IMR-90 (cell line): Measurements from ENCODE around the gene POU2AF1. TPM values are rescaled to one million over a fixed set of nuclear protein-coding genes. Genes with fewer than 3 reads are reported as not detected.

Source experiments
- ATAC-seq: fragments of 200-7000 bp; cut with Tn5 transposase; 2 replicates; pipeline ENCODE4 v1.9.1; 2020; ENCODE audit warnings: low read depth, mild to moderate bottlenecking, moderate library complexity
- BruUV-seq: library from RNA; stranded (reverse); fragments of 400-500 nt; replicated peaks from 2 replicates; lab custom pipeline; 2021; lab: Mats Ljungman, UMichigan
- CTCF ChIA-PET: fragments of 300-600 bp; formaldehyde crosslinking; extraction: SDS; loops from one replicate; lab custom pipeline; 2021; ENCODE audit warnings: antibody characterized with exemption; lab: Yijun Ruan, JAX
- POLR2A ChIA-PET: fragments of 300-600 bp; sonication (Branson Sonifier 250); formaldehyde crosslinking; loops from one replicate; lab custom pipeline; 2022; ENCODE audit warnings: antibody characterized with exemption; ENCODE audit not compliant: unreplicated experiment; lab: Charles Lee
- DNase-seq: peaks from one replicate; pipeline ENCODE4 v3.0.0; 2013
- H2AFZ ChIP-seq: replicated peaks from 2 replicates; pipeline ENCODE3; 2013; ENCODE audit warnings: low read length, mild to moderate bottlenecking; ENCODE audit not compliant: poor library complexity
- H2AK5ac ChIP-seq: 2 replicates; pipeline ENCODE4 v1.6.1; 2013; ENCODE audit warnings: low read depth, low read length, inconsistent platforms
- H2AK9ac ChIP-seq: replicated peaks from 2 replicates; pipeline ENCODE3; 2013; ENCODE audit warnings: mild to moderate bottlenecking, low read depth, low read length, moderate library complexity; ENCODE audit not compliant: poor library complexity
- H2BK120ac ChIP-seq: 2 replicates; pipeline ENCODE4 v1.6.1; 2013; ENCODE audit warnings: low read depth, low read length, inconsistent platforms
- H2BK15ac ChIP-seq: 3 replicates; pipeline ENCODE4 v1.6.1; 2013; ENCODE audit warnings: low read depth, low read length, inconsistent platforms
- H2BK20ac ChIP-seq: 2 replicates; pipeline ENCODE4 v1.6.1; 2013; ENCODE audit warnings: low read depth, mild to moderate bottlenecking, inconsistent platforms, low read length, moderate library complexity
- H2BK5ac ChIP-seq: 2 replicates; pipeline ENCODE4 v1.6.1; 2013; ENCODE audit warnings: mild to moderate bottlenecking, low read depth, low read length, inconsistent platforms; ENCODE audit not compliant: poor library complexity, severe bottlenecking
- H3K14ac ChIP-seq: replicated peaks from 2 replicates; pipeline ENCODE4 v1.6.1; 2013; ENCODE audit warnings: low read depth, low read length, inconsistent platforms
- H3K18ac ChIP-seq: 2 replicates; pipeline ENCODE4 v1.6.1; 2013; ENCODE audit warnings: low read depth, low read length, control low read depth
- H3K23ac ChIP-seq: 2 replicates; pipeline ENCODE4 v1.6.1; 2013; ENCODE audit warnings: low read depth, low read length, inconsistent platforms
- H3K27ac ChIP-seq: 2 replicates; pipeline ENCODE4 v1.5.1; 2013; ENCODE audit warnings: mild to moderate bottlenecking, control low read depth, low read length; ENCODE audit not compliant: insufficient read depth
- H3K27me3 ChIP-seq: 2 replicates; pipeline ENCODE4 v1.6.1; 2013; ENCODE audit warnings: low read length; ENCODE audit not compliant: control insufficient read depth, insufficient read depth
- H3K36me3 ChIP-seq: 2 replicates; pipeline ENCODE4 v1.6.1; 2013; ENCODE audit warnings: low read length, mixed read lengths; ENCODE audit not compliant: control insufficient read depth, insufficient read depth
- H3K4ac ChIP-seq: 2 replicates; pipeline ENCODE4 v1.6.1; 2013; ENCODE audit warnings: low read depth, low read length, inconsistent platforms
- H3K4me1 ChIP-seq: 2 replicates; pipeline ENCODE4 v1.6.1; 2013; ENCODE audit warnings: low read length, mixed read lengths; ENCODE audit not compliant: control insufficient read depth, insufficient read depth
- H3K4me2 ChIP-seq: 2 replicates; pipeline ENCODE4 v1.6.1; 2013; ENCODE audit warnings: low read depth, mild to moderate bottlenecking, control low read depth, low read length, moderate library complexity
- H3K4me3 ChIP-seq: 2 replicates; pipeline ENCODE4 v1.5.1; 2013; ENCODE audit warnings: low read depth, mild to moderate bottlenecking, control low read depth, low read length, moderate library complexity; ENCODE audit not compliant: insufficient read depth
- H3K56ac ChIP-seq: 2 replicates; pipeline ENCODE4 v1.6.1; 2013; ENCODE audit warnings: low read length, inconsistent platforms; ENCODE audit not compliant: insufficient read depth; ENCODE audit errors: extremely low read depth
- H3K79me1 ChIP-seq, 2 experiments: 2 replicates each; pipeline ENCODE4 v1.6.1; 2013; ENCODE audit warnings: low read length in 2 of 2, inconsistent platforms in 1 of 2, low read depth in 1 of 2
- H3K9ac ChIP-seq: 2 replicates; pipeline ENCODE4 v1.6.1; 2013; ENCODE audit warnings: low read depth, low read length, control low read depth
- H3K9me1 ChIP-seq: 2 replicates; pipeline ENCODE4 v1.6.1; 2013; ENCODE audit warnings: low read length, inconsistent platforms; ENCODE audit not compliant: insufficient read depth
- H3K9me3 ChIP-seq: 2 replicates; pipeline ENCODE4 v1.6.1; 2013; ENCODE audit warnings: low read length; ENCODE audit not compliant: control insufficient read depth, insufficient read depth
- H4K20me1 ChIP-seq: 2 replicates; pipeline ENCODE4 v1.6.1; 2013; ENCODE audit warnings: low read length, inconsistent platforms; ENCODE audit not compliant: insufficient read depth
- H4K5ac ChIP-seq: 2 replicates; pipeline ENCODE4 v1.6.1; 2013; ENCODE audit warnings: mild to moderate bottlenecking, low read depth, low read length, control low read depth
- H4K8ac ChIP-seq, 2 experiments: 2 replicates each; pipeline ENCODE4 v1.6.1; 2013; ENCODE audit warnings: low read depth in 2 of 2, low read length in 2 of 2, control low read depth in 1 of 2, inconsistent platforms in 1 of 2
- H4K91ac ChIP-seq: 2 replicates; pipeline ENCODE4 v1.6.1; 2013; ENCODE audit warnings: low read depth, low read length, inconsistent platforms; ENCODE audit not compliant: insufficient read depth
- MAFK ChIP-seq: IDR thresholded peaks from 2 replicates; pipeline ENCODE4 v1.6.1; 2012; ENCODE audit warnings: low read depth, low read length, improper control_type of control experiment
- MAZ ChIP-seq: IDR thresholded peaks from 2 replicates; pipeline ENCODE4 v1.6.1; 2012; ENCODE audit warnings: low read depth, mild to moderate bottlenecking, low read length, improper control_type of control experiment, moderate library complexity, borderline replicate concordance
- RAD21 ChIP-seq: IDR thresholded peaks from 2 replicates; pipeline ENCODE4 v1.6.1; 2012; ENCODE audit warnings: low read length, improper control_type of control experiment
- RFX5 ChIP-seq: IDR thresholded peaks from 2 replicates; pipeline ENCODE4 v1.8.0; 2012; ENCODE audit warnings: low read depth, mild to moderate bottlenecking, low read length, moderate library complexity
- WGBS, 2 experiments: methylation state at CpG; one replicate each; pipeline versions ENCODE4 v1.1.5 to v1.1.7; 2013; ENCODE audit warnings: missing lambda C conversion rate in 2 of 2; ENCODE audit not compliant: insufficient read length in 1 of 2; ENCODE audit errors: extremely low coverage in 2 of 2; 5-methylcytosine and 5-hydroxymethylcytosine counted together
- dilution Hi-C: fragments of 300-500 bp; cut with HindIII; formaldehyde crosslinking; loops from one replicate; pipeline ENCODE4 v1.14.3; 2018; ENCODE audit warnings: low sequenced_read_pairs; ENCODE audit not compliant: unreplicated experiment
- in situ Hi-C: fragments of 300-500 bp; cut with MboI; formaldehyde crosslinking; loops from 3 replicates; pipeline ENCODE4 v1.14.3; 2019; ENCODE audit warnings: low sequenced_read_pairs, inconsistent platforms, mixed read lengths
- intact Hi-C: fragments of 100-400 bp; cut with micrococcal nuclease; formaldehyde crosslinking; loops from 2 replicates; pipeline ENCODE4 v1.10.0; 2022
- polyA plus RNA-seq, 3 experiments: library from polyadenylated mRNA; depleted of rRNA; stranded (reverse); fragments of >200 nt; gene quantifications; 2 replicates each; pipeline ENCODE4 v1.2.3, GENCODE V29; 2012; ENCODE audit warnings: low replicate concordance in 1 of 3
- total RNA-seq: library from RNA; depleted of rRNA; stranded (reverse); fragments of >200 nt; gene quantifications from 2 replicates; pipeline ENCODE4 v1.2.3, GENCODE V29; 2012

Gene POU2AF1
- total and polyA plus RNA-seq, 2 of the 4 experiments (the other 2 are of a cell fraction) = not detected

DNA sequence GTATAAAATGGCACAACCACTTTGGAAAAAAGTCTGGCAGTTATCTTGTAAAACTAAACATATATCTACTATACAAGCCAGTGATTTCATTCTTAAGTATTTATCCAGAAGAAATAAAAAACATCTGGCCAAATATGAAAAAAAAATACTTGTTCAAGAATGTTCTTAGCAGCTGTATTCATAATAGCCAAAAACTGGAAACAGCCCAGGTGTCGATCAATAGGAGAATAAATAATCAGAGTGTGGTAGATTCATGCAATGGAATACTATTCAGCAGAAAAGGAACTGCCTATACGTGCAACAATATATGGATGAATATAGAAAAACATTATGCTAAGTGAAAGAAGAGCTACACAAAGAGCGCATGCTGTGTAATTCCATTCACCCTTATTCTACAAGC, 36.7 kb downstream of the POU2AF1 start:
- Histone ChIP-seq H4K91ac (no peak overlapping the region), H3K4me2 (no peak overlapping the region), H3K27ac (no peak overlapping the region), H4K20me1 (no peaks in the 10 kb centered on the region), H3K27me3 (peaks cover 5% of the 10 kb centered on the region; the same call in 1 of the 2 replicates), H3K9me1 (no peaks in the 10 kb centered on the region), H4K8ac (no peak overlapping the region), H2AK5ac (no peak overlapping the region), H3K4ac (no peak overlapping the region), H2AK9ac (no peak overlapping the region), H2BK120ac (no peak overlapping the region), H2BK20ac (no peak overlapping the region), H3K14ac (no peak overlapping the region), H3K9ac (no peak overlapping the region), H4K5ac (no peak overlapping the region), H2BK5ac (no peak overlapping the region), H3K18ac (no peak overlapping the region), H3K23ac (no peak overlapping the region), H2AFZ (no peak overlapping the region), H3K56ac (no peak overlapping the region), H3K79me1 (no peaks in the 10 kb centered on the region), H3K4me3 (no peak overlapping the region), H3K9me3 (no peaks in the 10 kb centered on the region), H3K4me1 (no peaks in the 10 kb centered on the region), H3K36me3 (no peaks in the 10 kb centered on the region), H2BK15ac (no peak overlapping the region)
- TF ChIP-seq RFX5 (no peak), RAD21 (no peak), MAFK (no peak), MAZ (no peak)
- ChIA-PET POLR2A (no interaction called here), CTCF (no interaction called here)
- intact Hi-C loops (no loop called here), dilution Hi-C loops (no loop called here), in situ Hi-C loops (no loop called here)
- no TSS peak for BruUV-seq
- no peak for ATAC-seq
- WGBS, 2 experiments = no CpG with 5 or more reads among the region's 3 CpGs
- DNase-seq = no peak
